SK-N-SH treated with all-trans-retinoic acid at 6 μM for 48 hours (cell line): ENCODE data around the gene LIN7A.

Source experiments
- ATAC-seq: fragments of 200-7000 bp; cut with Tn5 transposase; 3 replicates; pipeline ENCODE4 v1.9.1; 2020; ENCODE audit warnings: mild to moderate bottlenecking, moderate library complexity
- ARNTL ChIP-seq: fragments of 450-650 bp; formaldehyde crosslinking; IDR thresholded peaks from 2 replicates; pipeline ENCODE4 v1.5.0; 2020; ENCODE audit warnings: low read depth, mild to moderate bottlenecking, moderate library complexity, borderline replicate concordance
- CREB5 ChIP-seq: fragments of 250-450 bp; sonication (Bioruptor Pico); IDR thresholded peaks from 2 replicates; pipeline ENCODE4 v1.5.1; 2020; ENCODE audit warnings: low read depth, mild to moderate bottlenecking, moderate library complexity
- CSRNP3 ChIP-seq: fragments of 250-450 bp; sonication (Bioruptor Pico); IDR thresholded peaks from 2 replicates; pipeline ENCODE4 v1.5.1; 2021; ENCODE audit warnings: mild to moderate bottlenecking, moderate library complexity
- GLIS3 ChIP-seq: fragments of 250-450 bp; sonication (Bioruptor Pico); IDR thresholded peaks from 2 replicates; pipeline ENCODE4 v1.5.0; 2020; ENCODE audit warnings: mild to moderate bottlenecking, moderate library complexity
- ISL1 ChIP-seq: fragments of 250-450 bp; sonication (Bioruptor Pico); IDR thresholded peaks from 2 replicates; pipeline ENCODE4 v2.1.2; 2022; ENCODE audit warnings: mild to moderate bottlenecking, moderate library complexity
- OSR1 ChIP-seq: fragments of 250-450 bp; sonication (Bioruptor Pico); IDR thresholded peaks from 2 replicates; pipeline ENCODE4 v1.8.0; 2022; ENCODE audit warnings: moderate library complexity, mild to moderate bottlenecking, inconsistent platforms
- PATZ1 ChIP-seq: fragments of 250-450 bp; sonication (Bioruptor Pico); IDR thresholded peaks from 2 replicates; pipeline ENCODE4 v1.8.0; 2020; ENCODE audit warnings: mild to moderate bottlenecking, moderate library complexity, borderline replicate concordance
- PPARA ChIP-seq: fragments of 250-450 bp; sonication (Bioruptor Pico); IDR thresholded peaks from 2 replicates; pipeline ENCODE4 v1.5.0; 2020; ENCODE audit warnings: mild to moderate bottlenecking, borderline replicate concordance
- RARB ChIP-seq: fragments of 250-450 bp; sonication (Bioruptor Pico); IDR thresholded peaks from 2 replicates; pipeline ENCODE4 v1.8.0; 2021; ENCODE audit warnings: mild to moderate bottlenecking, moderate library complexity
- TCF4 ChIP-seq: fragments of 250-450 bp; sonication (Bioruptor Pico); IDR thresholded peaks from 2 replicates; pipeline ENCODE4 v1.8.0; 2021; ENCODE audit warnings: mild to moderate bottlenecking, moderate library complexity, borderline replicate concordance
- TOX ChIP-seq: fragments of 250-450 bp; sonication (Bioruptor Pico); IDR thresholded peaks from 2 replicates; pipeline ENCODE4 v1.8.0; 2021; ENCODE audit warnings: mild to moderate bottlenecking, moderate library complexity, borderline replicate concordance
- TSHZ2 ChIP-seq: fragments of 250-450 bp; sonication (Bioruptor Pico); IDR thresholded peaks from 2 replicates; pipeline ENCODE4 v1.5.0; 2020; ENCODE audit warnings: mild to moderate bottlenecking, moderate library complexity
- ZC3H10 ChIP-seq: fragments of 250-450 bp; sonication (Bioruptor Pico); IDR thresholded peaks from 2 replicates; pipeline ENCODE4 v1.5.1; 2021; ENCODE audit warnings: mild to moderate bottlenecking, moderate library complexity
- ZFP3 ChIP-seq: fragments of 250-450 bp; sonication (Bioruptor Pico); IDR thresholded peaks from 2 replicates; pipeline ENCODE4 v1.5.0; 2020; ENCODE audit warnings: mild to moderate bottlenecking, moderate library complexity
- ZFP30 ChIP-seq: fragments of 450-650 bp; formaldehyde crosslinking; IDR thresholded peaks from 2 replicates; pipeline ENCODE4 v1.5.0; 2022; ENCODE audit warnings: mild to moderate bottlenecking, moderate library complexity

Gene LIN7A

GRCh38 chr12:80872053-80872452 is 65.7 kb downstream of the LIN7A start:
- TF ChIP-seq RARB (CRISPR knock-in tag) = no peak
- TF ChIP-seq CSRNP3 = no peak
- no peak for TF ChIP-seq TSHZ2
- TF ChIP-seq ZFP30 (CRISPR knock-in tag) = no peak
- TF ChIP-seq PPARA (CRISPR knock-in tag) = no peak
- no peak for TF ChIP-seq PATZ1 (CRISPR knock-in tag)
- no peak for TF ChIP-seq TCF4 (CRISPR knock-in tag)
- TF ChIP-seq CREB5 (CRISPR knock-in tag) = no peak
- ATAC-seq = no peak

- no peak for TF ChIP-seq PPARA (CRISPR knock-in tag)
- TF ChIP-seq, all 23 proteins: peak for 0
- ATAC-seq = no peak
These were observed 68.5 kb downstream of the LIN7A start for GRCh38 chr12:80869264-80869663.

GRCh38 chr12:80868576-80868975 is 69.2 kb downstream of the LIN7A start:
- no peak for ATAC-seq
- TF ChIP-seq PATZ1 (CRISPR knock-in tag) (no peak), GLIS3 (CRISPR knock-in tag) (no peak), TOX (no peak), CREB5 (CRISPR knock-in tag) (no peak), CSRNP3 (no peak), ZC3H10 (CRISPR knock-in tag) (no peak), PPARA (CRISPR knock-in tag) (no peak), ZFP3 (CRISPR knock-in tag) (no peak)

GRCh38 chr12:80867941-80868340 is 69.8 kb downstream of the LIN7A start:
- ATAC-seq = no peak
- no peak for TF ChIP-seq GLIS3 (CRISPR knock-in tag)
- TF ChIP-seq ISL1 (CRISPR knock-in tag) = no peak
- TF ChIP-seq ZFP30 (CRISPR knock-in tag) = no peak
- TF ChIP-seq RARB (CRISPR knock-in tag) = no peak
- TF ChIP-seq CSRNP3 = no peak
- no peak for TF ChIP-seq ARNTL (CRISPR knock-in tag)
- no peak for TF ChIP-seq CREB5 (CRISPR knock-in tag)
- no peak for TF ChIP-seq OSR1 (CRISPR knock-in tag)
- no peak for TF ChIP-seq TOX
- TF ChIP-seq TSHZ2 = no peak
